ENCODE data around the gene HYOU1. TPM values are rescaled to one million over a fixed set of nuclear protein-coding genes. Genes with fewer than 3 reads are reported as not detected.

HYOU1 gene
- total RNA-seq, 1 experiment from 2014 or later: 268 TPM

DNA sequence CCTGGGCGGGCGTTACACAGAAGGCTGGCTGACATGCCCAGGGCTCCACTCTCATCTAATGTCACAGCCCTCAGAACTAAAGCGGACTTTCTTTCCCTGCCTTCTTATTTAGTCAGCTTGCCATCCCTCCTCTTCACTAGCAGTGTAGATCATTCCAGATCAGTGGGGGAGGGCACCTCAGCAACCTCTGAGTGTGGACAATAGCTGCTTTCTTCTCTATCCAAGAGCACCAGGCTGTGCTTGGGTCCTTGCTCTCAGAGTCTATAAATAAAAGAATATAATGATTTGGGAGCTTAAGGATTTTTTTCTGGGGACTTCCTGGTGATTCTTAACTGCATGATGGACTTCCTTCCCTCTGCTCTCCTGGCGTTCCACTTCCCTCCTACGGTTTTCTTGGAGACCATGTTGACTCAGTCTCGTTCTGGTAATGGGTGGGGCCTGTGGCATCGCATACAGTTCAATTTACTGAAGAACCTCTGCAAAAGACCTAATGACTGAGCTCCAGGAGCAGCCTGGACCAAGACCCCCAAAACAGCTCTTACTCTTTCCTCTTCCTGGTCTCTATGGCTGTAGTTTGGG lies 24.8 kb upstream of the HYOU1 start:
- DNase-seq (ENCODE audit: low read depth, low spot score): no peak
- CTCF ChIA-PET: no interaction called here

DNA sequence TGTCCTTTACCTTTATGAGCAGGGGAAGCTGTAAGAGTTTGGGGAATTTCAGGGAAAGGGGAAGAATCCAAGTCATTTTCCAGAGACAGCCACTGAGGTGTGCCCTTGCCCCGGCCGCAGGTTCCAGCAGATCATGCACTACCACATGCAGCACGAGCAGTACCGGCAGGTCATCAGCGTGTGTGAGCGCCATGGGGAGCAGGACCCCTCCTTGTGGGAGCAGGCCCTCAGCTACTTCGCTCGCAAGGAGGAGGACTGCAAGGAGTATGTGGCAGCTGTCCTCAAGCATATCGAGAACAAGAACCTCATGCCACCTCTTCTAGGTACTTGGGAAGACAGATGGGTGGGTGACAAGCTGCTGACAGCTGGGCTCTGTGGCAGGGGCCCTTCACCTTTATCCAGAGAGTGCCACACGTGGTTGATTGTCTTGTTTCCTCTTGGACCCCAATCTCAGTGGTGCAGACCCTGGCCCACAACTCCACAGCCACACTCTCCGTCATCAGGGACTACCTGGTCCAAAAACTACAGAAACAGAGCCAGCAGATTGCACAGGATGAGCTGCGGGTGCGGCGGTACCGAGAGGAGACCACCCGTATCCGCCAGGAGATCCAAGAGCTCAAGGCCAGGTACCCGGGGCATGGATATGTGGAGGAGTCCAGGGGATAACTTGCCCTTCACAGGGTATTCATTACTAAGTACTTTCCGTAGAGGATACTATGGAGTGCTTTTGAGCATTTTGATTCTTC lies 21.8 kb upstream of the HYOU1 start:
- no peaks in the 10 kb centered on the region for H3K4me1 ChIP-seq (ENCODE audit: control insufficient read depth, insufficient read depth, low read length)
- no TSS peak for BruUV-seq (replicated peaks)
- intact Hi-C loops (cut with micrococcal nuclease; ENCODE audit: unreplicated experiment) (no loop called here), in situ Hi-C loops (cut with HindIII; ENCODE audit: low pct_unique_long_range_greater_than_20kb, low sequenced_read_pairs) (no loop called here)
- TF ChIP-seq, protein P1, sequence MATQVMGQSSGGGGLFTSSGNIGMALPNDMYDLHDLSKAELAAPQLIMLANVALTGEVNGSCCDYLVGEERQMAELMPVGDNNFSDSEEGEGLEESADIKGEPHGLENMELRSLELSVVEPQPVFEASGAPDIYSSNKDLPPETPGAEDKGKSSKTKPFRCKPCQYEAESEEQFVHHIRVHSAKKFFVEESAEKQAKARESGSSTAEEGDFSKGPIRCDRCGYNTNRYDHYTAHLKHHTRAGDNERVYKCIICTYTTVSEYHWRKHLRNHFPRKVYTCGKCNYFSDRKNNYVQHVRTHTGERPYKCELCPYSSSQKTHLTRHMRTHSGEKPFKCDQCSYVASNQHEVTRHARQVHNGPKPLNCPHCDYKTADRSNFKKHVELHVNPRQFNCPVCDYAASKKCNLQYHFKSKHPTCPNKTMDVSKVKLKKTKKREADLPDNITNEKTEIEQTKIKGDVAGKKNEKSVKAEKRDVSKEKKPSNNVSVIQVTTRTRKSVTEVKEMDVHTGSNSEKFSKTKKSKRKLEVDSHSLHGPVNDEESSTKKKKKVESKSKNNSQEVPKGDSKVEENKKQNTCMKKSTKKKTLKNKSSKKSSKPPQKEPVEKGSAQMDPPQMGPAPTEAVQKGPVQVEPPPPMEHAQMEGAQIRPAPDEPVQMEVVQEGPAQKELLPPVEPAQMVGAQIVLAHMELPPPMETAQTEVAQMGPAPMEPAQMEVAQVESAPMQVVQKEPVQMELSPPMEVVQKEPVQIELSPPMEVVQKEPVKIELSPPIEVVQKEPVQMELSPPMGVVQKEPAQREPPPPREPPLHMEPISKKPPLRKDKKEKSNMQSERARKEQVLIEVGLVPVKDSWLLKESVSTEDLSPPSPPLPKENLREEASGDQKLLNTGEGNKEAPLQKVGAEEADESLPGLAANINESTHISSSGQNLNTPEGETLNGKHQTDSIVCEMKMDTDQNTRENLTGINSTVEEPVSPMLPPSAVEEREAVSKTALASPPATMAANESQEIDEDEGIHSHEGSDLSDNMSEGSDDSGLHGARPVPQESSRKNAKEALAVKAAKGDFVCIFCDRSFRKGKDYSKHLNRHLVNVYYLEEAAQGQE (IDR thresholded peaks at IDR 0.05; ENCODE audit: insufficient read depth in 1 of 2, low read depth in 2 of 2, low read length in 1 of 2): no peak
- no peak for TF ChIP-seq POLR2AphosphoS5 (IDR thresholded peaks at IDR 0.05; ENCODE audit: low read depth, low read length)
- TF ChIP-seq, protein P2, sequence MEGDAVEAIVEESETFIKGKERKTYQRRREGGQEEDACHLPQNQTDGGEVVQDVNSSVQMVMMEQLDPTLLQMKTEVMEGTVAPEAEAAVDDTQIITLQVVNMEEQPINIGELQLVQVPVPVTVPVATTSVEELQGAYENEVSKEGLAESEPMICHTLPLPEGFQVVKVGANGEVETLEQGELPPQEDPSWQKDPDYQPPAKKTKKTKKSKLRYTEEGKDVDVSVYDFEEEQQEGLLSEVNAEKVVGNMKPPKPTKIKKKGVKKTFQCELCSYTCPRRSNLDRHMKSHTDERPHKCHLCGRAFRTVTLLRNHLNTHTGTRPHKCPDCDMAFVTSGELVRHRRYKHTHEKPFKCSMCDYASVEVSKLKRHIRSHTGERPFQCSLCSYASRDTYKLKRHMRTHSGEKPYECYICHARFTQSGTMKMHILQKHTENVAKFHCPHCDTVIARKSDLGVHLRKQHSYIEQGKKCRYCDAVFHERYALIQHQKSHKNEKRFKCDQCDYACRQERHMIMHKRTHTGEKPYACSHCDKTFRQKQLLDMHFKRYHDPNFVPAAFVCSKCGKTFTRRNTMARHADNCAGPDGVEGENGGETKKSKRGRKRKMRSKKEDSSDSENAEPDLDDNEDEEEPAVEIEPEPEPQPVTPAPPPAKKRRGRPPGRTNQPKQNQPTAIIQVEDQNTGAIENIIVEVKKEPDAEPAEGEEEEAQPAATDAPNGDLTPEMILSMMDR (IDR thresholded peaks at IDR 0.05): no peak
- no peaks in the 10 kb centered on the region for H3K9me3 ChIP-seq (ENCODE audit: control insufficient read depth, insufficient read depth, low read depth, low read length)
- no peak overlapping the region for H3K4me3 ChIP-seq (ENCODE audit: low read depth in 2 of 2, low read length in 2 of 2)
- DNase-seq (ENCODE audit: low read depth, low spot score): no peak
- H3K27ac ChIP-seq (ENCODE audit: low read length): no peak overlapping the region
- no peak for ATAC-seq
- H3K36me3 ChIP-seq (ENCODE audit: control insufficient read depth, insufficient read depth, low read length): no peaks in the 10 kb centered on the region; the same call in 1 of the 2 replicates
- ChIA-PET POLR2A (no interaction called here), CTCF (no interaction called here)
- H3K27me3 ChIP-seq (ENCODE audit: control insufficient read depth, insufficient read depth, low read length): no peaks in the 10 kb centered on the region

More for the DNA sequence above, 24.8 kb upstream of the HYOU1 start:
- Histone ChIP-seq H3K36me3 (ENCODE audit: control insufficient read depth, insufficient read depth, low read length) (no peaks in the 10 kb centered on the region; the same call in 1 of the 2 replicates), H3K27ac (ENCODE audit: low read length) (no peak overlapping the region), H3K27me3 (ENCODE audit: control insufficient read depth, insufficient read depth, low read length) (no peaks in the 10 kb centered on the region), H3K4me1 (ENCODE audit: control insufficient read depth, insufficient read depth, low read length) (peaks cover 10% of the 10 kb centered on the region), H3K9me3 (ENCODE audit: control insufficient read depth, insufficient read depth, low read depth, low read length) (no peaks in the 10 kb centered on the region), H3K4me3 (ENCODE audit: low read depth in 2 of 2, low read length in 2 of 2) (no peak overlapping the region)
- intact Hi-C loops (cut with micrococcal nuclease; ENCODE audit: unreplicated experiment) (no loop called here), in situ Hi-C loops (cut with HindIII; ENCODE audit: low pct_unique_long_range_greater_than_20kb, low sequenced_read_pairs) (no loop called here)
- POLR2A ChIA-PET: no interaction called here
- TF ChIP-seq, protein P2 (IDR thresholded peaks at IDR 0.05): no peak
- no peak for TF ChIP-seq TCF7L2 (IDR thresholded peaks at IDR 0.05; ENCODE audit: low read depth, low read length)
- no peak for ATAC-seq
- no TSS peak for BruUV-seq (replicated peaks)
